Upper lobe of left lung (tissue), 6 donors: ENCODE results near the gene CCIN. TPM values are rescaled to one million over a fixed set of nuclear protein-coding genes. Genes with fewer than 3 reads are reported as not detected.
"Not testable (repeated sequence)": the region's sequence is repeated elsewhere in the genome, so short reads cannot be mapped to it uniquely, and the experiment has no call there.

ENCODE experiments used
- ATAC-seq, 2 donors: fragments of 200-7000 bp; cut with Tn5 transposase; one replicate each; pipeline ENCODE4 v1.9.1; 2022; ENCODE audit warnings: mild to moderate bottlenecking in 2 of 2, moderate library complexity in 2 of 2; ENCODE audit not compliant: low FRiP score in 2 of 2
- DNase-seq, 2 donors: peaks; one replicate each; pipeline ENCODE4 v3.0.0-alpha.2; 2019 to 2020
- H3K27ac ChIP-seq, 4 donors: fragments of 200-600 bp; sonication (generic); one replicate each; pipeline ENCODE4 v1.5.1; 2016 to 2019
- H3K27me3 ChIP-seq, 4 donors: fragments of 200-600 bp; sonication (generic); one replicate each; pipeline ENCODE4 v1.5.1; 2017 to 2019
- H3K36me3 ChIP-seq, 4 donors: fragments of 200-600 bp; sonication (generic); one replicate each; pipeline ENCODE4 v1.5.1; 2016 to 2019
- H3K4me1 ChIP-seq, 4 donors: fragments of 200-600 bp; sonication (generic); one replicate each; pipeline ENCODE4 v1.5.1; 2018 to 2019
- H3K4me3 ChIP-seq, 4 donors: fragments of 200-600 bp; sonication (generic); one replicate each; pipeline ENCODE4 v1.5.1; 2017 to 2019; ENCODE audit warnings: mild to moderate bottlenecking in 2 of 4, moderate library complexity in 1 of 4
- H3K9me3 ChIP-seq, 4 donors: fragments of 200-600 bp; sonication (generic); one replicate each; pipeline ENCODE4 v1.5.1; 2018 to 2019
- EP300 ChIP-seq, 4 donors: sonication (generic); formaldehyde crosslinking; IDR thresholded peaks; one replicate each; pipeline ENCODE4 v1.5.1; 2017; ENCODE audit warnings: antibody characterized with exemption in 4 of 4, control low read depth in 2 of 4
- POLR2A ChIP-seq, 4 donors: fragments of 450-650 bp; IDR thresholded peaks; one replicate each; pipeline ENCODE4 v1.5.1; 2016 to 2017; ENCODE audit warnings: antibody characterized with exemption in 4 of 4, mild to moderate bottlenecking in 2 of 4
- POLR2AphosphoS5 ChIP-seq, 2 donors: sonication (generic); formaldehyde crosslinking; IDR thresholded peaks; one replicate each; pipeline ENCODE4 v1.5.1; 2017; ENCODE audit warnings: antibody characterized with exemption in 2 of 2
- WGBS, 2 donors: methylation state at CpG; one replicate each; pipeline ENCODE4 v1.1.5; 2017 to 2018; 5-methylcytosine and 5-hydroxymethylcytosine counted together
- total RNA-seq, 6 donors: library from RNA; depleted of rRNA in 4 of 6; stranded (reverse); fragments of >200 nt in 4 of 6; gene quantifications; one replicate each; pipeline versions ENCODE4 v1.1.0 to v1.2.1, GENCODE V29; 2016 to 2021
- TF ChIP-seq, protein P1 (sequence below), 6 experiments: fragments of 450-650 bp in 4 of 6; fragments of 200-600 bp in 2 of 6; sonication (generic) in 2 of 6; IDR thresholded peaks; one replicate each; pipeline ENCODE4 v1.5.1; 2016 to 2019; ENCODE audit warnings: antibody characterized with exemption in 6 of 6
- donor health status: DM: no; HTN: no; CAD: no; lungs with moderate emphysema.
- donor health status: DM: no; HTN: yes; CAD: no; lungs with severe emphysema.

CCIN gene
- total RNA-seq, 6 donors from 2014 or later, result 0.30 to 1.4 (median 0.49) TPM; not detected in 1

DNA sequence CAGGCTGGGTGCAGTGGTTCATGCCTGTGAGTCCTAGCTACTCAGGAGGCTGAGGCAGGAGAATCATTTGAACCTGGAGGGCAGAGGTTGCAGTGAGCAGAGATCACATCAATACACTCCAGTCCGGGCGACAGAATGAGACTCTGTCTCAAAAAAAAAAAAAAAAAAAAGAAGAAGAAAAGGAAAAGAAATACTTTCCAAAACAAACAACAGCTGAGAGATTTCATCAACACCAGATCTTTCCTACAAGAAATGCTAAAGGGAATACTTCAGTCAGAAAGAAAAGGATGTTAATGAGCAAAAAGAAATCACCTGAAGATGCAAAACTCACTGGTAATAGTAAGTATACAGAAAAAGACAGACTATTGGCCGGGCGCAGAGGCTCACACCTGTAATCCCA lies 8.4 kb downstream of the CCIN start:
- H3K4me1 ChIP-seq, result no peaks in the 10 kb centered on the region
- H3K9me3 ChIP-seq, result no peaks in the 10 kb centered on the region
- no peak overlapping the region for H3K27ac ChIP-seq
- TF ChIP-seq EP300 (IDR thresholded peaks at IDR 0.05), result no peak
- TF ChIP-seq, protein P1, sequence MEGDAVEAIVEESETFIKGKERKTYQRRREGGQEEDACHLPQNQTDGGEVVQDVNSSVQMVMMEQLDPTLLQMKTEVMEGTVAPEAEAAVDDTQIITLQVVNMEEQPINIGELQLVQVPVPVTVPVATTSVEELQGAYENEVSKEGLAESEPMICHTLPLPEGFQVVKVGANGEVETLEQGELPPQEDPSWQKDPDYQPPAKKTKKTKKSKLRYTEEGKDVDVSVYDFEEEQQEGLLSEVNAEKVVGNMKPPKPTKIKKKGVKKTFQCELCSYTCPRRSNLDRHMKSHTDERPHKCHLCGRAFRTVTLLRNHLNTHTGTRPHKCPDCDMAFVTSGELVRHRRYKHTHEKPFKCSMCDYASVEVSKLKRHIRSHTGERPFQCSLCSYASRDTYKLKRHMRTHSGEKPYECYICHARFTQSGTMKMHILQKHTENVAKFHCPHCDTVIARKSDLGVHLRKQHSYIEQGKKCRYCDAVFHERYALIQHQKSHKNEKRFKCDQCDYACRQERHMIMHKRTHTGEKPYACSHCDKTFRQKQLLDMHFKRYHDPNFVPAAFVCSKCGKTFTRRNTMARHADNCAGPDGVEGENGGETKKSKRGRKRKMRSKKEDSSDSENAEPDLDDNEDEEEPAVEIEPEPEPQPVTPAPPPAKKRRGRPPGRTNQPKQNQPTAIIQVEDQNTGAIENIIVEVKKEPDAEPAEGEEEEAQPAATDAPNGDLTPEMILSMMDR (IDR thresholded peaks at IDR 0.05), result no peak
- TF ChIP-seq POLR2AphosphoS5 (IDR thresholded peaks at IDR 0.05), result no peak
- no peak for TF ChIP-seq POLR2A (IDR thresholded peaks at IDR 0.05)
- H3K27me3 ChIP-seq, result no peaks in the 10 kb centered on the region
- H3K4me3 ChIP-seq, result no peak overlapping the region
- ATAC-seq (no peak), DNase-seq (no peak)
- no peaks in the 10 kb centered on the region for H3K36me3 ChIP-seq
- WGBS, 2 donors, result 80 to 90% methylated on average over 4 of the region's 4 CpGs

DNA sequence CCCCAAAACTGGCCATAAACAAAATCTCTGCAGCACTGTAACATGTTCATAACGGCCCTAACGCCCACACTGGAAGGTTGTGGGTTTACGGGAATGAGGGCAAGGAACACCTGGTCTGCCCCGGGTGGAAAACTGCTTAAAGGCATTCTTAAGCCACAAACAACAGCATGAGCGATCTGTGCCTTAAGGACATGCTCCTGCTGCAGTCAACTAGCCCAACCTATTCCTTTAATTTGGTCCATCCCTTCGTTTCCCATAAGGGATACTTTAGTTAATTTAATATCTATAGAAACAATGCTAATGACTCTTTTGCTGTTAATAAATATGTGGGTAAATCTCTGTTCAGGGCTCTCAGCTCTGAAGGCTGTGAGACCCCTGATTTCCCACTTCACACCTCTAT lies 11.1 kb downstream of the CCIN start:
- not testable (repeated sequence) for H3K9me3 ChIP-seq, H3K36me3 ChIP-seq, DNase-seq, H3K27me3 ChIP-seq, H3K27ac ChIP-seq, H3K4me3 ChIP-seq, H3K4me1 ChIP-seq, ATAC-seq
- WGBS, 2 donors, result 91 to 92% methylated on average over 6 of the region's 6 CpGs

GRCh38 chr9:36187414-36187813 lies 18.2 kb downstream of the CCIN start:
- no peak overlapping the region for H3K27ac ChIP-seq
- no peak overlapping the region for H3K4me3 ChIP-seq
- H3K9me3 ChIP-seq, result no peaks in the 10 kb centered on the region
- no peak for ATAC-seq
- H3K36me3 ChIP-seq, result no peaks in the 10 kb centered on the region
- no peak for DNase-seq
- no peak for TF ChIP-seq POLR2A (IDR thresholded peaks at IDR 0.05)
- TF ChIP-seq, protein P1 (IDR thresholded peaks at IDR 0.05), result no peak
- TF ChIP-seq POLR2AphosphoS5 (IDR thresholded peaks at IDR 0.05), result no peak
- no peak for TF ChIP-seq EP300 (IDR thresholded peaks at IDR 0.05)
- H3K4me1 ChIP-seq, result peaks cover 7 to 17% (median 9%) of the 10 kb centered on the region in 4 donors
- H3K27me3 ChIP-seq, result no peaks in the 10 kb centered on the region

GRCh38 chr9:36188212-36188611 lies 19.0 kb downstream of the CCIN start:
- WGBS, 2 donors, result 85 to 89% methylated on average over 5 of the region's 5 CpGs

DNA sequence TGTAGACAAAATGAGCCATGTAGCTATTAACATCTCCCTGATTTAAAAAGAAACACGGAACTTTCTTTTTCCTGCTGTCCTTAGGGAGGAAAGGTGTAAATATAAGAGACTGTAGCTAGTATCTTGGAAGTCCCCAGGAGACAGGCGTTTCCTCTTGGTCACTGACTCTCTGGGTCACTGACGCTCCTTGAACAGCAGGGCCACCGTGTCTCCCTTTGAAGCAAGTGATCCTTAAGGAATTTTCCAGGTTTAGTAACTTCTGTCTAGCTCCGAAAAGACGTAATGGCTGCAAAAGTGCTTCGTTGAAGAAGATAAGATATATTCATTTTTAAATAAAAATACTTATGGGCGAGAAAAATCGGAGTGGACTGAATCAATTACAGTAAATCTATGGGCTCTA lies 20.8 kb downstream of the CCIN start:
- TF ChIP-seq, protein P1 (IDR thresholded peaks at IDR 0.05), result peak in 1 of 6 experiments; percentile 47
- no peak for TF ChIP-seq POLR2AphosphoS5 (IDR thresholded peaks at IDR 0.05)
- H3K36me3 ChIP-seq, result peaks cover 0 to 5% (median 1%) of the 10 kb centered on the region in 4 donors
- peak in 1 of 2 donors; percentile 49 for DNase-seq
- no peaks in the 10 kb centered on the region for H3K27me3 ChIP-seq
- H3K27ac ChIP-seq, result peak overlapping the region; percentile 89 to 95 (median 92)
- WGBS, 2 donors, result 4 to 11% methylated on average over 9 of the region's 9 CpGs
- H3K9me3 ChIP-seq, result no peaks in the 10 kb centered on the region
- peaks cover 31 to 42% (median 34%) of the 10 kb centered on the region in 4 donors for H3K4me1 ChIP-seq
- no peak for ATAC-seq
- peak overlapping the region in 3 of 4 donors; percentile 63 to 90 (median 80) for H3K4me3 ChIP-seq

More at GRCh38 chr9:36188212-36188611, 19.0 kb downstream of the CCIN start:
- Histone ChIP-seq H3K4me3 (no peak overlapping the region), H3K4me1 (peaks cover 15 to 25% (median 17%) of the 10 kb centered on the region in 4 donors), H3K36me3 (no peaks in the 10 kb centered on the region), H3K27me3 (no peaks in the 10 kb centered on the region), H3K27ac (no peak overlapping the region), H3K9me3 (no peaks in the 10 kb centered on the region)
- TF ChIP-seq POLR2AphosphoS5 (IDR thresholded peaks at IDR 0.05), result no peak
- TF ChIP-seq POLR2A (IDR thresholded peaks at IDR 0.05), result no peak
- TF ChIP-seq, protein P1 (IDR thresholded peaks at IDR 0.05), result no peak
- no peak for TF ChIP-seq EP300 (IDR thresholded peaks at IDR 0.05)
- ATAC-seq (no peak), DNase-seq (no peak)
